Adrenal gland (tissue), 5 donors: ENCODE measurements around the gene COL20A1.

Source experiments
- POLR2A ChIP-seq, 2 donors: fragments of 450-650 bp; IDR thresholded peaks; one replicate each; pipeline ENCODE4 v1.6.1; 2017; ENCODE audit warnings: antibody characterized with exemption in 2 of 2, mild to moderate bottlenecking in 2 of 2, moderate library complexity in 1 of 2
- TF ChIP-seq, protein P1 (sequence below), 6 experiments: fragments of 450-650 bp in 4 of 6; fragments of 200-600 bp in 2 of 6; sonication (generic) in 1 of 6; IDR thresholded peaks; 1 replicate in 5 of 6; 2 replicates in 1 of 6; pipeline versions ENCODE4 v1.5.1 to v1.8.0; 2016 to 2021; ENCODE audit warnings: antibody characterized with exemption in 6 of 6, mild to moderate bottlenecking in 2 of 6, moderate library complexity in 1 of 6
- donor health status: DM: no; HTN: no; CAD: no.

- TF ChIP-seq, protein P1, sequence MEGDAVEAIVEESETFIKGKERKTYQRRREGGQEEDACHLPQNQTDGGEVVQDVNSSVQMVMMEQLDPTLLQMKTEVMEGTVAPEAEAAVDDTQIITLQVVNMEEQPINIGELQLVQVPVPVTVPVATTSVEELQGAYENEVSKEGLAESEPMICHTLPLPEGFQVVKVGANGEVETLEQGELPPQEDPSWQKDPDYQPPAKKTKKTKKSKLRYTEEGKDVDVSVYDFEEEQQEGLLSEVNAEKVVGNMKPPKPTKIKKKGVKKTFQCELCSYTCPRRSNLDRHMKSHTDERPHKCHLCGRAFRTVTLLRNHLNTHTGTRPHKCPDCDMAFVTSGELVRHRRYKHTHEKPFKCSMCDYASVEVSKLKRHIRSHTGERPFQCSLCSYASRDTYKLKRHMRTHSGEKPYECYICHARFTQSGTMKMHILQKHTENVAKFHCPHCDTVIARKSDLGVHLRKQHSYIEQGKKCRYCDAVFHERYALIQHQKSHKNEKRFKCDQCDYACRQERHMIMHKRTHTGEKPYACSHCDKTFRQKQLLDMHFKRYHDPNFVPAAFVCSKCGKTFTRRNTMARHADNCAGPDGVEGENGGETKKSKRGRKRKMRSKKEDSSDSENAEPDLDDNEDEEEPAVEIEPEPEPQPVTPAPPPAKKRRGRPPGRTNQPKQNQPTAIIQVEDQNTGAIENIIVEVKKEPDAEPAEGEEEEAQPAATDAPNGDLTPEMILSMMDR (IDR thresholded peaks at IDR 0.05): no peak
- no peak for TF ChIP-seq POLR2A (IDR thresholded peaks at IDR 0.05)
Measured at GRCh38 chr20:63378626-63379025, 85.6 kb downstream of the COL20A1 start.
